Prostate gland (tissue), 2 donors: Measurements from ENCODE around the gene MAP3K6. TPM values are rescaled to one million over a fixed set of nuclear protein-coding genes. Genes with fewer than 3 reads are reported as not detected.

Experiments
- DNase-seq: peaks from one replicate; pipeline ENCODE4 v3.0.0-alpha.2; 2019; ENCODE audit warnings: low spot score
- H3K27ac ChIP-seq, 2 donors: fragments of 200-600 bp; sonication (generic); 2 replicates each; pipeline ENCODE4 v1.5.1; 2017 to 2019
- H3K27me3 ChIP-seq: fragments of 200-600 bp; sonication (generic); replicated peaks from 2 replicates; pipeline ENCODE4 v1.5.1; 2019; ENCODE audit not compliant: insufficient read depth
- H3K36me3 ChIP-seq, 2 donors: fragments of 200-600 bp; sonication (generic); 1 replicate in 1 of 2; 2 replicates in 1 of 2; pipeline versions ENCODE4 v1.5.1 to v1.8.1; 2017 to 2019
- H3K4me1 ChIP-seq: fragments of 200-600 bp; sonication (generic); replicated peaks from 2 replicates; pipeline ENCODE4 v1.5.1; 2019
- H3K4me3 ChIP-seq, 2 donors: fragments of 200-600 bp; sonication (generic); 2 replicates each; pipeline ENCODE4 v1.5.1; 2017 to 2019
- H3K9me3 ChIP-seq: fragments of 200-600 bp; sonication (generic); 2 replicates; pipeline ENCODE4 v1.5.1; 2017
- CTCF ChIP-seq, 4 experiments: fragments of 200-600 bp in 2 of 4; fragments of 450-650 bp in 2 of 4; sonication (generic) in 2 of 4; IDR thresholded peaks; 1 replicate in 3 of 4; 2 replicates in 1 of 4; pipeline ENCODE4 v1.5.1; 2016 to 2019; ENCODE audit warnings: antibody characterized with exemption in 4 of 4, mild to moderate bottlenecking in 2 of 4, moderate library complexity in 2 of 4
- POLR2A ChIP-seq: fragments of 450-650 bp; IDR thresholded peaks from one replicate; pipeline ENCODE4 v1.6.1; 2016; ENCODE audit warnings: antibody characterized with exemption, mild to moderate bottlenecking
- POLR2AphosphoS5 ChIP-seq: sonication (generic); formaldehyde crosslinking; IDR thresholded peaks from one replicate; pipeline ENCODE4 v1.6.1; 2017; ENCODE audit warnings: antibody characterized with exemption
- WGBS: methylation state at CpG from one replicate; pipeline ENCODE4 v1.1.5; 2018; 5-methylcytosine and 5-hydroxymethylcytosine counted together
- intact Hi-C: fragments of 100-400 bp; cut with DNase I; formaldehyde crosslinking; loops from one replicate; pipeline ENCODE4 v1.14.2; 2022
- total RNA-seq, 2 donors: library from RNA; depleted of rRNA; stranded (reverse); fragments of >200 nt; gene quantifications; one replicate each; pipeline ENCODE4 v1.1.0, GENCODE V29; 2016

The MAP3K6 gene
- total RNA-seq, 2 donors from 2014 or later, result 38.6 to 60.7 TPM

- TF ChIP-seq CTCF (IDR thresholded peaks at IDR 0.05) (no peak), POLR2A (peak; percentile 47), POLR2AphosphoS5 (peak; percentile 68)
- Histone ChIP-seq H3K27ac (peak within 1 kb of the TSS in 1 of 2 donors; percentile 30), H3K36me3 (no peaks in the 10 kb centered on the region), H3K9me3 (no peaks in the 10 kb centered on the region), H3K4me3 (peak within 1 kb of the TSS; percentile 21 to 41), H3K27me3 (no peaks in the 10 kb centered on the region), H3K4me1 (peaks cover 4% of the 10 kb centered on the region)
- DNase-seq, result peak; percentile 84
- WGBS, result 25% methylated on average over 12 of the region's 43 CpGs
- intact Hi-C loops, result loop anchor here (10.0 kb wide), 1 partner anchor 278 kb away; no protein-coding TSS in a partner anchor
Measured at GRCh38 chr1:27383039-27383605, 16.4 kb upstream of the MAP3K6 start, which contains the start of gene CD164L2. TSS of gene CD164L2 (minus strand) at chr1:27383333. CDS start at chr1:27383239, 94 bp downstream.

GRCh38 chr1:27381969-27382762 lies 15.4 kb upstream of the MAP3K6 start:
- no peaks in the 10 kb centered on the region for H3K9me3 ChIP-seq
- H3K4me1 ChIP-seq, result peaks cover 4% of the 10 kb centered on the region
- H3K36me3 ChIP-seq, result no peaks in the 10 kb centered on the region
- H3K27ac ChIP-seq, result no peak overlapping the region
- DNase-seq, result no peak
- no peaks in the 10 kb centered on the region for H3K27me3 ChIP-seq
- no peak for TF ChIP-seq POLR2A
- TF ChIP-seq POLR2AphosphoS5, result no peak
- TF ChIP-seq CTCF (IDR thresholded peaks at IDR 0.05), result no peak
- WGBS, result 65% methylated on average over 18 of the region's 18 CpGs
- H3K4me3 ChIP-seq, result no peak overlapping the region
- intact Hi-C loops, result loop anchor here (10.0 kb wide), 1 partner anchor 277 kb away; no protein-coding TSS in a partner anchor

- TF ChIP-seq POLR2A, result no peak
- no peak for TF ChIP-seq CTCF (IDR thresholded peaks at IDR 0.05)
- TF ChIP-seq POLR2AphosphoS5, result no peak
- WGBS, result 71% methylated on average over 12 of the region's 12 CpGs
- peaks cover 4% of the 10 kb centered on the region for H3K4me1 ChIP-seq
- H3K9me3 ChIP-seq, result no peaks in the 10 kb centered on the region
- no peaks in the 10 kb centered on the region for H3K36me3 ChIP-seq
- peak overlapping the region in 1 of 2 donors; percentile 48 for H3K27ac ChIP-seq
- H3K27me3 ChIP-seq, result no peaks in the 10 kb centered on the region
- H3K4me3 ChIP-seq, result no peak overlapping the region
- DNase-seq, result no peak
- intact Hi-C loops, result loop anchor here (10.0 kb wide), 1 partner anchor 276 kb away; no protein-coding TSS in a partner anchor
Measured at GRCh38 chr1:27380766-27381733, 14.3 kb upstream of the MAP3K6 start.

GRCh38 chr1:27380224-27380623 lies 13.5 kb upstream of the MAP3K6 start:
- Histone ChIP-seq H3K36me3 (no peaks in the 10 kb centered on the region), H3K4me1 (peaks cover 4% of the 10 kb centered on the region), H3K4me3 (no peak overlapping the region), H3K27ac (peak overlapping the region; percentile 4 to 48), H3K27me3 (no peaks in the 10 kb centered on the region), H3K9me3 (no peaks in the 10 kb centered on the region)
- intact Hi-C loops, result loop anchor here (10.0 kb wide), 1 partner anchor 275 kb away; no protein-coding TSS in a partner anchor
- TF ChIP-seq POLR2A (no peak), CTCF (IDR thresholded peaks at IDR 0.05) (no peak), POLR2AphosphoS5 (no peak)
- no peak for DNase-seq
- 83% methylated on average over 4 of the region's 4 CpGs for WGBS
